ENCODE measurements around the gene ZSWIM6.

ZSWIM6 gene

GRCh38 chr5:61496446-61496845, 164.4 kb downstream of the ZSWIM6 start:
- no peak for DNase-seq

- DNase-seq: no peak
These were observed 164.8 kb downstream of the ZSWIM6 start for GRCh38 chr5:61496860-61497259.

- DNase-seq: no peak
These were observed 166.1 kb downstream of the ZSWIM6 start for GRCh38 chr5:61498121-61498520.

GRCh38 chr5:61501971-61502370, 169.9 kb downstream of the ZSWIM6 start:
- no peak for DNase-seq

GRCh38 chr5:61504143-61504770, 172.2 kb downstream of the ZSWIM6 start:
- no peak for DNase-seq

GRCh38 chr5:61505281-61505680, 173.2 kb downstream of the ZSWIM6 start:
- DNase-seq: no peak

GRCh38 chr5:61507232-61507631, 175.2 kb downstream of the ZSWIM6 start:
- no peak for DNase-seq

GRCh38 chr5:61516946-61517345, 184.9 kb downstream of the ZSWIM6 start:
- no peak for DNase-seq

GRCh38 chr5:61519728-61520277, 187.7 kb downstream of the ZSWIM6 start:
- DNase-seq: no peak

- no peak for DNase-seq
These were observed 191.0 kb downstream of the ZSWIM6 start for GRCh38 chr5:61523073-61523472.

GRCh38 chr5:61523997-61524396, 191.9 kb downstream of the ZSWIM6 start:
- no peak for DNase-seq

- DNase-seq: no peak
These were observed 193.6 kb downstream of the ZSWIM6 start for GRCh38 chr5:61525512-61526206.

GRCh38 chr5:61526207-61526519, 194.1 kb downstream of the ZSWIM6 start:
- DNase-seq: no peak

- DNase-seq: no peak
These were observed 200.9 kb downstream of the ZSWIM6 start for GRCh38 chr5:61532983-61533382.

GRCh38 chr5:61534481-61535267, 202.6 kb downstream of the ZSWIM6 start:
- no peak for DNase-seq

- no peak for DNase-seq
These were observed 203.8 kb downstream of the ZSWIM6 start for GRCh38 chr5:61535828-61536227.

- DNase-seq: no peak
These were observed 204.9 kb downstream of the ZSWIM6 start for GRCh38 chr5:61536922-61537321.

- DNase-seq: no peak
These were observed 206.9 kb downstream of the ZSWIM6 start for GRCh38 chr5:61538722-61539501.

GRCh38 chr5:61549530-61549929, 217.5 kb downstream of the ZSWIM6 start:
- no peak for DNase-seq

GRCh38 chr5:61551637-61552313, 219.7 kb downstream of the ZSWIM6 start:
- DNase-seq: no peak

GRCh38 chr5:61559146-61559545, 227.1 kb downstream of the ZSWIM6 start:
- no peak for DNase-seq

- no peak for DNase-seq
These were observed 227.7 kb downstream of the ZSWIM6 start for GRCh38 chr5:61559722-61560121.

All from CD4-positive, alpha-beta T cell treated with Interleukin-1 beta for 1 hour (primary cell).